CD4-positive, alpha-beta T cell treated with Interferon alpha-2 for 1 hour (primary cell): Measurements from ENCODE around the gene REV1.
"Not testable (repeated sequence)": the region's sequence is repeated elsewhere in the genome, so short reads cannot be mapped to it uniquely, and the experiment has no call there.

Experiments
- DNase-seq, 2 donors: peaks; one replicate each; pipeline ENCODE4 v3.0.0-alpha.2; 2020 to 2022

REV1 gene

GRCh38 chr2:99489761-99490622, at the start of gene REV1:
Gene REV1 (minus strand): TSS chr2:99490017. CDS start chr2:99464975, 25,042 bp downstream.
- DNase-seq, result peak; percentile 95

GRCh38 chr2:99537910-99538485, 48.2 kb upstream of the REV1 start:
- DNase-seq, result no peak

- no peak for DNase-seq
Measured at GRCh38 chr2:99524056-99524455, 34.2 kb upstream of the REV1 start.

GRCh38 chr2:99522157-99522556, 32.3 kb upstream of the REV1 start:
- DNase-seq, result no peak

- no peak for DNase-seq
Measured at GRCh38 chr2:99520813-99521212, 31.0 kb upstream of the REV1 start.

- DNase-seq, result no peak
Measured at GRCh38 chr2:99520195-99520594, 30.4 kb upstream of the REV1 start.

- DNase-seq, result no peak
Measured at GRCh38 chr2:99514357-99514756, 24.5 kb upstream of the REV1 start.

GRCh38 chr2:99512181-99512591, 22.4 kb upstream of the REV1 start:
- DNase-seq, result no peak

GRCh38 chr2:99509387-99509786, 19.6 kb upstream of the REV1 start:
- DNase-seq, result no peak

- no peak for DNase-seq
Measured at GRCh38 chr2:99507937-99508818, 18.4 kb upstream of the REV1 start.

GRCh38 chr2:99504844-99505584, 15.2 kb upstream of the REV1 start:
- no peak for DNase-seq

GRCh38 chr2:99503662-99504416, 14.0 kb upstream of the REV1 start:
- DNase-seq, result not testable (repeated sequence)

GRCh38 chr2:99496021-99496420, 6.2 kb upstream of the REV1 start:
- no peak for DNase-seq

- DNase-seq, result no peak
Measured at GRCh38 chr2:99495115-99495860, 5.5 kb upstream of the REV1 start.

- no peak for DNase-seq
Measured at GRCh38 chr2:99492721-99493120, 2.9 kb upstream of the REV1 start.

GRCh38 chr2:99490623-99491461, 1.0 kb upstream of the REV1 start:
- no peak for DNase-seq

GRCh38 chr2:99489063-99489760, 605 bp downstream of the REV1 start:
- DNase-seq, result peak; percentile 56 to 63

- peak in 1 of 2 donors; percentile 28 for DNase-seq
Measured at GRCh38 chr2:99488539-99489062, 1.2 kb downstream of the REV1 start.

- DNase-seq, result no peak
Measured at GRCh38 chr2:99487906-99488305, 1.9 kb downstream of the REV1 start.
